Measurements from ENCODE around the gene FRAS1.
A peak's percentile ranks its signal among the peaks of the same experiment; 100 is the strongest.
"Not testable (repeated sequence)": the region's sequence is repeated elsewhere in the genome, so short reads cannot be mapped to it uniquely, and the experiment has no call there.

FRAS1 gene

DNA sequence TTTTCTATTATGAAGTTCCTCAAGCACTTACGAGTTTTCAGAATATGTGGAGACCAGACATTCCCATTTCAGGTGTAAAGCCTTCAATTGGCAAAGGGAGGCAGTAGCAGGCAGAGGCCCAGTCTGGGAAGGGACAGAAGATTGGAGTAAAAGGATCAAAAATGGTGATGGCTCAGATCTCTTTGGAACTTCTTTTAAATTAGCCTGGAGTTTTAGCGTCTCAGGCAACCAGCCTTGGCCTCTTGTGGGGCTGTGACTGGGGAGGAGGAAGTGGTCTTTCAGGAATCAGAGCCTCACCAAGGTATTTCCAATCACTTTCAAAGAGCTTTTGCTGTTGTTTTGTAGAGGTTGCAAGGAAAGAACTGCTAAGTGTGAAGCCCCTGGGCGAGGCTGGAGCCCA lies 239.1 kb downstream of the FRAS1 start:
- no peak for DNase-seq

DNA sequence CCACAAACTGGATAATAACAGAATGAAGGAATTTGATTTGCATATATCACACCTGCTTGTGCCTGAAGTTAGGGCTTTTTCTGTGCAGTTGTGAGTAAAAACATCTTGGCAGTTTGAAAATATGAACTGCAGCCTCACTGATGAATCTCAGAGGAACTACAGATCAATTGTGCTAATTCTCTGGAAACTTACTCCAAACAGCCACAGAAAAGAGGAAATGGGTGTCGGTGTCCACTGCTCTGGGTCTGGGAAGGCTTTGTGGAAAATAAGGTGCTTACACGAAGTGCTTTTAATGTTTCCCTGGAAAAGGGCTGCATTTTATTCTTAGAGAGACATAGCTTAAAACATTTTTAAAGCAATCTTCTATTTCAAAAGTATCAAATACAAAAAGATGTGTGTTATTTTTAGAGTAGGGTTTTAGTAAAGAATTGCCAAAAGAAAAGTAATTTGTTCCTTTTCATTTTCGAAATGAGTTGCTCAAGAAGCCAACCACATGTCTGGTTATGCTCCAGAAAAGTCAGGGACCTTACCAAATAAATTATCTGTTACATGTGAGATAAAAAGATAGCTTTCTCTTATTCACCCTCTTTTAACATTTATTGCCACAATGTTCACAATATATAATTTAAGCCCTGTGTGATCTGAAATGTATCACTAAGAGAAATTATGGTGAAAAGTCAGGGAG lies 240.1 kb downstream of the FRAS1 start:
- peak; percentile 57 for DNase-seq

DNA sequence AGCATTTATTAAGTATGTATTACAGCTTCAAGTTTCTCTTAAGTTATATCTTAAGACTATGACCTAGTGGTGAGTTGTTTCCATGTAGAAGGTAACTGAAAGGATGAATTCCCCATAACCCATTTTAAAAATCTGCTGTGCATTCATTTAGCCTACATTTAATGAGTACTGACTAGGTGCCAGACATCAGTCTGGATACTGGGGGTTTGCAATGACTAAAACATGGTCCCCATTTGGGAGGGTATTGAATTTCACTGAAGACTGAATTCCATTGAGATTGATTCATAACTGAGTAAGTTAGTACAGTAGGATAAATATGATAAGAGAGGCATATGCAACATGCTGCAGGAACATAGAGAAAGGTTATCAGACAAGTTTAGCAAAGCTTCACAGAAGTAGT lies 241.5 kb downstream of the FRAS1 start:
- no peak for DNase-seq

- peak; percentile 88 for DNase-seq
Measured at GRCh38 chr4:78299565-78299972, 242.4 kb downstream of the FRAS1 start.

DNA sequence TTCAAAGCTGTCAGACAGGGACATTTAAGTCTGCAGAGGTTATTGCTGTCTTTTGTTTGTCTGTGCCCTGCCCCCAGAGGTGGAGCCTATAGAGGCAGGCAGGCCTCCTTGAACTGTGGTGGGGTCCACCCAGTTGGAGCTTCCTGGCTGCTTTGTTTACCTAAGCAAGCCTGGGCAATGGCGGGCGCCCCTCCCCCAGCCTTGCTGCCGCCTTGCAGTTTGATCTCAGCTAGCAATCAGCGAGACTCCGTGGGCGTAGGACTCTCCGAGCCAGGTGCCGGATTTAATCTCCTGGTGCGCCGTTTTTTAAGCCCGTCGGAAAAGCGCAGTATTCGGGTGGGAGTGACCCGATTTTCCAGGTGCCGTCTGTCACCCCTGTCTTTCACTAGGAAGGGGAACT lies 250.1 kb downstream of the FRAS1 start:
- not testable (repeated sequence) for DNase-seq

GRCh38 chr4:78308517-78308916 lies 251.4 kb downstream of the FRAS1 start:
- no peak for DNase-seq

GRCh38 chr4:78309352-78309751 lies 252.2 kb downstream of the FRAS1 start:
- DNase-seq = no peak

- DNase-seq = no peak
Measured at GRCh38 chr4:78310007-78310739, 253.1 kb downstream of the FRAS1 start.

GRCh38 chr4:78310740-78311115 lies 253.6 kb downstream of the FRAS1 start:
- DNase-seq = no peak

- no peak for DNase-seq
Measured at GRCh38 chr4:78311306-78311705, 254.2 kb downstream of the FRAS1 start.

DNA sequence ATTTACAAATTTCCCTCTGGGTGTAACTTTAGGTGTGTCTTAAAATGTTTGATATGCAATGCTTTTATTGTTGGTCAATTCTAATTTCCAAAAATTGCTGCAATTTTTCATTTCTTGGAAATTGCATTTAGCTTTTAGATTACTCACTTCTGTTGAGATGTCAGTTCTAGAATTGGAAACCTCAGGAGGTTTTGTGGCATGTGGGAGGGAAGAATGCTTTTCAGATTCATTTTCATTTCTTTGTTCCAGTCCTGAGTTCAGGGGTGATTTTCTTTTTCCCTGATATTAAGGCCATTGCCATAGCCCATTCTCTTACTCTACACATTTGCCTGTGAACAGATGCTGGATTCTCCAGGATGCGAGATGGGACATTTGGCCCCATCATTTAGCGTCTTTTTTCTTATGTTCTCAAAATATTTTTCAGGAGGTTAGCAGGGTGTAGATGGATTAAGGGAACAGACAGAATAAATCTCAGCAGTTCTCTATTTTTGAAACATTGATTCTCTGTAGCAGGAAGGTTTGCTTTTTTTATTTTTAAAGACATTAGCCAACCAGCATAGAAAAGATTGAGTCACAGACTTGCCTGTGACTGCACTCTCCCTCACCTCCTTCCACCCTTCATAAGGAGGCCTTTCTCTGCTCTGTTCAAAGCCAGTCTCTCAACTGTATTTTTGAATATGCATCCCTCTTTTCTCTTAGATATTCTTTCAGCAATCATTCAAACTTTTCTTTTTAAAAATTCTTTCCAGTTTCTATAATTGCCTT lies 256.0 kb downstream of the FRAS1 start:
- peak; percentile 74 for DNase-seq

DNA sequence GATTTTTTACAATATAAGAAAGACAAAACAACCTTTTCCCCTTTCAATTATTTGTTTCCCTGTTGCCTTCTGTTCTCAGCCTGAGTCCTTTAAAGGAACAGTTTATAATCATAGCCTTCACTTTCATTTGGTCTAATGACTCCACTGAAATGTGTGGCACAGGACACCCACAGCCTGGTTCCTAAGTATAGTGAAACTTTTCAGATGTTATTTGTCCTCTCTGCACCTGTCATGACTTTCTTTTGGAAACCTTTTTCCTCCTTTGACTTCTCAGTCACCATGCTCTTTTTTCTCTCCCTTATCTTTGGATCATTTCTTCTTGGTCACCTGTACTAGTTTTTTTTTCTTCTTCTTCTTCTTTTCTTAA lies 256.6 kb downstream of the FRAS1 start:
- no peak for DNase-seq

GRCh38 chr4:78318126-78318525 lies 261.0 kb downstream of the FRAS1 start:
- DNase-seq = no peak

DNA sequence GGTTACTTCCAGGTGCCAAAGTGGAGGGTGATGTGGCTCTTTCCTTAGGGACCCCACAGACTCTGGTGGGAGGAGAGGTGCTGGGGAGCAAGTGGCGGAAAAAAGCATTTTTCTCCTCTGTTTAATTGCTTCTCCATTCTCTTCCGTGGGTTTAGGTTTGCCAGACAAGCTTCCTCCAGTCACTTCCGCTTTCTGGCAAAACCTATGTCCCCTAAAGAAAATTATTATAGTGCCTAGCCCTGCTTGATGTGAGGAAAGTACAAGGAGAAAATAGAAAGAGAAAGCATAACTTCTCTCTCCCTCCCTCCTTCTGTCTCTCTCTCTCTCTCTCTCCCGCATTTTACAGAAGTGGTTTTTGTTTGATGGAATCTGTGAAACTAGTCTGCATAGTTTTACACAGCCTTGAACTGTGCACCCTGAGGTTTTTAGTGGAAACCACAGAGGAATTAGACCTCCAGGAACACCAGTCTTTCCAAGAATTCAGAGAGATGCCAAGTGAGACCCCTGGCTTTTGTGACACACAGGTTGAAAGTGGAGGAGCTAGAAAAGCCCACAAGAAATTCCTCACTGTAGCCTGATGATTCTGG lies 263.3 kb downstream of the FRAS1 start:
- peak; percentile 84 for DNase-seq

GRCh38 chr4:78322032-78322431 lies 264.9 kb downstream of the FRAS1 start:
- DNase-seq = no peak

- no peak for DNase-seq
Measured at GRCh38 chr4:78323439-78323838, 266.3 kb downstream of the FRAS1 start.

DNA sequence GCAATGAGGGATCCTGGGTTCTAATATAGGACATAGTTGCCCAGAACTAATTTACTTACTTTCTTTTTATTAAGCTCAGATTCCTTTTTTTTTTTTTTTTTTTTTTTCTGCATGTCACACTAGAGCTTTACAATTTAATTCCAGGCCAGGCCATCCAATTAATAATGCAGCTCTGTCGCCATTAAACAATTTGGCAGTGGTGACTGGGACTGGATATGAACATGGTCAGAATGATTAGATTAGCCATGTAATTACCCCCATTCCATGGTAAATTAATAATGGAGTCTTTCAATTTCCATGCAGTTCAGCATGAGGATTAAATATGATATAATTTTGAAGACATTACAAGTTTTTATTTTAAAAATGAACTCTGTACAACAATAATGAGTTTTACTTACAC lies 267.5 kb downstream of the FRAS1 start:
- no peak for DNase-seq

DNA sequence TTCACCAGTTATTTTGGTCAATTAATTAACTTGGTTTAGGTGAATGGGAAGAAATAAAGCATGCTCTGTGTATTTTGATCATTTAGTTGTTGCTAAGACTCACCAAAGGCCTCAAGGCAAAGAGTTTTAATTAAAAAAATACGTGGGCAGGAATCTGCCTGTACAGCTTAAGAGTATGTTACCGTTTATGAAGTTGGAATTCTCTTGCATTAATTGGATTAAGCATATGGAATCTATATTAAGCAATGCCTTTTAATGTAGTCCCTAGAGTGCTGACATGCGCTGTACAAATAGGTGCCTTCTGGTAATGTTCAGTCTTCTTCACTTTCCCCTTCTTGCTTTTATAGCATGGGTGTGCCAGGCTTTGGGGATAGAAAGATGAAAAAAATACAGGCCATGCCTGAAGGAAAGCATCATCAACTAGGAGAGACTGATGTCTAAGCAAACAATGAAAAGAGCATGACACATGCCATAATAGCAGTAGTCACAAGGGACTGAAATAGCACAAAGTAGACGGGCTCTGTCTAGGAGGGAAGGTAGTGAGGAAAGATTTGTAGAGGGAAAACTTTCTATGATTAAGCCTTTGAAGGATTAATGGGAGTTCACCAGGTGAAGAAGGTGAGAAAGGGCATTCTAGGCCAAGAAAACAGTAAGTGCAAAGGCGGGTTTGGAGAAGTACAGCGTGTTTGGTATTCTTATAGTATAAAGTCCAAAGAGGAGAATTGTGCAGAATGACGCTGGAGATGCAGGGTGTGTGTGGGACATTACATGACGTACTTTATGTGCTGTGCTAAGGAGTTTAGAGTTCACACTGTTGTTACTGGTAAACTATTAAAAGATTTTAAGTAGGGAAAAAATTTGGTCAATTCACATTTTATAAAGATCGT lies 268.4 kb downstream of the FRAS1 start:
- no peak for DNase-seq

DNA sequence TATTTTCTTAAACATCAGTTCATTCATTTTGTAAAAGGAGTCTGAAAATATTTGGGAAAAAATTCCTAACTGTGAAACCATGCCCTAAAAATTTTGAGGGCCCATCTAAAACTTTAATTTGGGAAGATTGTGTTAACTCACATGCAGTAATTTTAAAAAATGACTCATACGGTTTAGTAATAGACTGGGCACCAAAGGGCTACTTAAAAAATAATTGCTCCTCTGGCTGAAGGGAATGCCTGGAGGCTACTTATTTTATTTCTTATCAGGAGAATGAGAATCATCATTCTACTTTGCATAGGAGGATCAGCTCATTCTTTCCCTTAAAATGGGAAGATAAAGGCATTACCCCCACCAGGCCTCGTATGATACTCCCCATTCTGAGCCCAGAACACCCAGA lies 271.5 kb downstream of the FRAS1 start:
- DNase-seq = not testable (repeated sequence)

- no peak for DNase-seq
Measured at GRCh38 chr4:78331186-78331585, 274.1 kb downstream of the FRAS1 start.

- DNase-seq = no peak
Measured at GRCh38 chr4:78331965-78332364, 274.8 kb downstream of the FRAS1 start.

DNA sequence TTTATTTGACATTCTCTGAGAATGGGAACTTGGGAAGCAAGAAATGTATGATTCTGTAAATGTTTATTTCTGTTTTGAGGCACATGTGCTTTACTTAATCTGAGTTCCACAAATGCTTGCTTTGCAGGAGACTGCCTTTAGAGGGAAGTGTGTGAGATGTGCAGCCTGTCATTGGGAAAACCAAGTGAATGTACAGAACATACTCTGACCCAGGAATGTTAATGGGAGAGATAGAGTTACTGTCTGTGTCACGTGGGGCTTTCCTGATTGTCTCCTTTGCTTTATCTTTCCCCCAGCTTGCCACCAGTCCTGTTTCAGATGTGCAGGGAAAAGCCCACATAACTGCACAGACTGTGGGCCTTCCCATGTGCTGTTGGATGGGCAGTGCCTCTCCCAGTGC lies 275.9 kb downstream of the FRAS1 start:
- no peak for DNase-seq

Measured in OCI-M1 (cell line).